ENCODE results near the gene HELZ2.
A peak's percentile ranks its signal among the peaks of the same experiment; 100 is the strongest.
"Not testable (repeated sequence)": the region's sequence is repeated elsewhere in the genome, so short reads cannot be mapped to it uniquely, and the experiment has no call there.

Gene HELZ2

GRCh38 chr20:63565699-63566335 is 8.2 kb downstream of the HELZ2 start:
- ATAC-seq (no peak), DNase-seq (no peak)

DNA sequence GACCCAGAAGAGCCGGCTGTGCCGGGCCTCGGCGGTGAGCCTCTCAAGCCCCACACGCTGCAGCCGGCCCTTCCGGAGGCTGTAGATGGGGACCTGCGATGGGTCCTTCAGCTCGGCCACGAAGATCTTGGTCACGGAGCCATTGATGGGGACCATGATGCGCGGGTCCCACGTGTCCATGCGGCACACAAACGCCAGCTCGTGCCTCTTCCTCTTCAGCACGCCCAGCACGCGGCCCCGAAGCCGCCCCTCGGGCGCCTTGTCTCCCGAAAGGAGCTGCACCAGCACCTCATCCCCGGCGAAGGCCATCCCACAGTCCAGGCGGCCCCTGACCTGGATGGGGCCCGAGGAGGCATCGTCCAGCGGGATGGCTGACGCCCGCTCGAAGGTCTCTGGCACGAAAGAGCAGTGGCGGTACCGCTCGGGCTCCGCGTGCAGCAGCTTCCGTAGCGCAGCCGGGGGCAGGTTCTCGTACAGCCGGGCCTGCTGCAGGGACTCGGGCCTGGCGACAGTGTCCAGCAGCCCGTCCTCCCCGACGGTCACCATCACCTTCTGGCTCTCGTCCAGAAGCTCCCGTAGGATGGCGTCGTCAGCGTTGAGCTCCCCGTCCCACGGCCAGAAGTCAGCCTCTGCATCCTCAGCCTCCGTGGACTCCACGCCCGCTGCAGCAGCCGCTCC is 8.9 kb downstream of the HELZ2 start:
- DNase-seq (no peak), ATAC-seq (no peak)

DNA sequence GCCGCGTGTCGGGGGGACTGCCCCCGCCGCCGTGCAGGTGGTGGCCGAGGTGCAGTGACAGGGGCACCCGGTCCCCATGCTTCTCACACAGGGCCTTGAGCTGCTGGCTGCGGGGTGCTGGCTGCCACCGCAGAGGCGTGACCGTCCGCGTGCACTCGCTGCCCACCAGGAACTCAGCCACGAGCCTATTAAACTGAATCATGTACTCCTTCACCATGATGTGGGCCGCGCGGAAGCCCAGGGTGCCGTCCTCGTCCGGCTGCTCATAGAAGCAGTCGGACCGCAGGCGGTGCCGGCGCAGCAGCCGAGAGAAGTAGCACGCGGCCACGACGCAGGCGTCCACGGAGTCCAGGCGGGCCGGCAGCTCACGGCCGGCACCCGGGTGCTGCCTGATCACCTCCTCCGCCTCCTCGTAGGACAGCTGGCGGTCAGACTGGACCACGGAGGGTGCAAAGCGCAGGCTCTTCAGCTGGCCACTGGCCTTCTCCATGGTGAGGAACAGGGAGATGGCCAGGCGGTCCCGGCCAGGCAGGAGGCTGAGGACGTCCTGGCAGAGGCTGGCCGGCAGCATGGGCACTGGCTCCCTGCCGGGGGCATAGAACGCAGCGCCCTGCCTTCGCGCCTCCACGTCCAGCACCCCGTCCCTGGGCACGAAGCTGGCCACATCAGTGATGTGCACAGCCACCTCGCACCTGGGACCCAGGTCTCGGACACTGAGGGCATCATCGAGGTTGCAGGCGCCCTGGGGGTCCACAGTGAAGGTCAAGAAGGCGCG is 9.8 kb downstream of the HELZ2 start:
- ATAC-seq, result no peak

DNA sequence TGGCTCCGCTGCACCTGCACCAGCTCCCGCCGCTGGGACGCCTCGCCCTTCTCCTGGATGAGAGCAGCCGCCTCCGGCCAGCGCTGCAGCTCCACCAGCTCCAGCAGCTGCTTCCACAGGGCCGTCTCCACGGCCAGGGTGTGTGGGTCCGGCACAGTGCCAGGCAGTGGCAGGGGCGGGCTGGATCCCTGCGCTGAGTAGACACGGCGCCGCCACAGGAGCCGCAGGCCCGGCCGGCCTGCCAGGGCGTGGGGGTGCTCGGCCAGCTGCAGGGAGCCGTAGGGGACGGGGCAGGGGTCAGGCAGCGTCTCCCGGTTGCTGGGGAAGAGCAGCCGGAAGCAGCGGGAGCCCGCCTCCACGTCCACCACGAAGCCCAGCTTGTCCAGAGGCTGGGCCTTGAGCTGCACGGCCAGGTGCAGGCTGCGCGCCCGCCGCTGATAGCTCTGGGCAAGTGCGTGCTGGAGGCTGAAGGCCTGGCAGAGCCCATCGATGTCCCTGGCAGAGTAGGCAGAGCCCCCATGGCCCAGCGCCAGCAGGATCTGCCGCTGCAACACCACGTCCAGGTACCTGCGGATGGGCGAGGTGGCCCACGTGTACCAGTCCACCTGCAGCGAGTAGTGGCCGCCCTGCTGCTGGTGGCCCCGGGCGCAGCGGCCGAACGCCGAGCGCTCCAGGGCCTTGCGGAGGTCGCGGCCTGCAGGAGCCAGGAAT is 10.7 kb downstream of the HELZ2 start:
- DNase-seq (no peak), ATAC-seq (no peak)

More for the DNA sequence above, 9.8 kb downstream of the HELZ2 start:
- DNase-seq, result no peak

GRCh38 chr20:63562461-63563224 is 11.4 kb downstream of the HELZ2 start:
- ATAC-seq, result no peak
- DNase-seq, result no peak

DNA sequence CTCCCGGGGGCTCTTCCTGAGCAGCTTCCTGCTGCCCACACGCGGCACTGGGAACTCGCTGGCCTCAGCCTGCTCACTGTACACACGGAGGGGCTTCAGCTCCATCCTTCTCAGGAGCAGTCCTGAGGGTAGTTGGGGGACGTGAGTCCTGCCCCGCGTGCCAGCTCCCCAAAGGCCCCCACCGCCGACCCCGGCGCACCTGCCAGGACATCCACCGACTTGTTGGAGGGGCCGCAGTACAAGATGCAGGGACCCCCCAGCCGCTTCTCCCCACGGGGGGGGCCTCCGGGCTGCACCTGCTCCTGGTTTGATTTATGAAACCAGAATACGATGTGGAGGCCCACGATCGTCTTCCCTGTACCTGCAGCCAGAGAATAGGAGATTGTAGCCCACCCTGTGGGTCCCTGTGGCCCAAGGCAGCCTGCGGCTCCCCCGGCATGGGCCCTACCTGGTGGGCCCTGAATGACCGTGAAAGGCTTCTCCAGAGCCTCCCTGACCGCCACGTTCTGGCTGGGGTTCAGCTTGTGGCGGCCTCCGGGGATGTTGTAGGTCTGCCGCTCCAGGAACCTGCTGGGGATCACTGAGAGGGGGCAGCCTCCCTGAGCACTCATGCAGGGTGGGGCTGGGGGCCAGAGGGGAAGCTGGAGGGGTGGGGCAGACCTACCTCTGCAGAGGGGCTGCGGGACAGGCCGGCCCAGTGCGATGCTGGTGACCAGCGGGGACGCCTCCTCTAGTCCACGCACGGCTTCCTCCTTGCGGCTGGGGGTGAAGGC is 12.2 kb downstream of the HELZ2 start:
- DNase-seq (no peak), ATAC-seq (no peak)

DNA sequence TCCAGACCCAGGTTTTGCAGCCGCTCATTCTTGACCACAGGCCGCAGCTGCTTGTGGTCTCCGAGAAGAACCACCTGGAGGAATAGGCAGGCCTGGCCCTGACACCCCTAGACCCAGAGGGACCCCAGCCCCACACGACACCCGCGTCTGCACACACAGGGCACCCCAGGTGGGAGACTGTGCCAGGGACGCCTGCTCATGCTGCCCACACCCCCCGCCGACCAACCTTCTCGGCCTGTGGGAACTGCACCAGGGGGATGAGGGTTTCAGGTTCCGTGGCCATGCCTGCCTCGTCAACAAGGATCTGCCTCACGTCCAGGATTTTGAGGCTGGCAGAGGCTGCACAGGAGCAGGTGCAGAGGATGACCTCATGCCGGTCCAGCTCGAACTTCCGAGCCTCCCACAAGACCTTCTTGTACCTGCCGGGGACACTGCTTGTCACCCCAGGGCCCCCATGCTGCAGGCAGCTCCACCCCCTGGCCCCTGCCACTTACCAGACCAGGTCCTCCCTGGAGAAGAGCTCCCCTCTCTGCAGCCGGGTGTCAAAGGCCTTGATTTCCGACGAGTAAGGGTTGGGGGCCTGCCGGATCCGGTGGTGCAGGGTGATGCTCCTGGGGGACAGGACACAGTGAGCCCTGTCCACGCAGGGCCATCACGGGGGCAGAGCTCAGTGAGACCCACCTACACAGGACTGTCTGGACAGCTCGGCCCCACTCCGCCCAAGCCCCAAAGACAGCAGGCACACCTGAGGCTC is 13.0 kb downstream of the HELZ2 start:
- no peak for DNase-seq

GRCh38 chr20:63560333-63560805 is 13.7 kb downstream of the HELZ2 start:
- no peak for ATAC-seq
- no peak for DNase-seq

More for the DNA sequence above, 13.0 kb downstream of the HELZ2 start:
- no peak for ATAC-seq

DNA sequence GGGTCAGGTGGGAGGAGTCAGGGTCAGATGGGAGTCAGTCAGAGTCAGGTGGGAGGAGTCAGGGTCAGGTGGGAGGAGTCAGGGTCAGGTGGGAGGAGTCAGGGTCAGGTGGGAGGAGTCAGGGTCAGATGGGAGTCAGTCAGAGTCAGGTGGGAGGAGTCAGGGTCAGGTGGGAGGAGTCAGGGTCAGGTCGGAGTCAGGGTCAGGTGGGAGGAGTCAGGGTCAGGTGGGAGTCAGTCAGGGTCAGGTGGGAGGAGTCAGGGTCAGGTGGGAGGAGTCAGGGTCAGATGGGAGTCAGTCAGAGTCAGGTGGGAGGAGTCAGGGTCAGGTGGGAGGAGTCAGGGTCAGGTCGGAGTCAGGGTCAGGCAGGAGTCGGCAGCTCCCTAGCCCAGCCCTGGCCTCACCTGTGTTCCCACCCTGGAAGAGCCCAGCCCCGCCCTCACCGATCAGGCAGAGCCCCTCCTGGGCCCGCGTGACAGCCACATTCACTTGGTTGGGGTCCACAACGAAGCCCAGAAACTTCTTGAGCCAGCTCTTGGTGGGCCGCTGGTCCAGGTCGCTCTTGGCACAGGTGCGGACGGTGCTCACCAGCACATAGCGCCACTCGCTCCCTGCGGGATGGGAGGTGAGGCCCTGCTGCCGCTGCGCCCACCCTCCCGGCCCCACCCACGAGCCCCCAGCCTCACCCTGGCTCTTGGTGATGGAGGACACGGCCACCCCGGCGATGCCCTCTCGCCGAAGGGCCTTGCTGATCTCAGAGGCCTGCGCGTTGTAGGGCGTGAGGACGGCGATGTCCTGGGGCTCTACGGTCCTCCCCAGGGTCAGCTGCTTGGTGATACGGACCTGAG is 14.3 kb downstream of the HELZ2 start:
- not testable (repeated sequence) for ATAC-seq, DNase-seq

GRCh38 chr20:63558804-63559484 is 15.1 kb downstream of the HELZ2 start:
- ATAC-seq (no peak), DNase-seq (no peak)

GRCh38 chr20:63557481-63557891 is 16.6 kb downstream of the HELZ2 start:
- no peak for DNase-seq
- ATAC-seq, result no peak

DNA sequence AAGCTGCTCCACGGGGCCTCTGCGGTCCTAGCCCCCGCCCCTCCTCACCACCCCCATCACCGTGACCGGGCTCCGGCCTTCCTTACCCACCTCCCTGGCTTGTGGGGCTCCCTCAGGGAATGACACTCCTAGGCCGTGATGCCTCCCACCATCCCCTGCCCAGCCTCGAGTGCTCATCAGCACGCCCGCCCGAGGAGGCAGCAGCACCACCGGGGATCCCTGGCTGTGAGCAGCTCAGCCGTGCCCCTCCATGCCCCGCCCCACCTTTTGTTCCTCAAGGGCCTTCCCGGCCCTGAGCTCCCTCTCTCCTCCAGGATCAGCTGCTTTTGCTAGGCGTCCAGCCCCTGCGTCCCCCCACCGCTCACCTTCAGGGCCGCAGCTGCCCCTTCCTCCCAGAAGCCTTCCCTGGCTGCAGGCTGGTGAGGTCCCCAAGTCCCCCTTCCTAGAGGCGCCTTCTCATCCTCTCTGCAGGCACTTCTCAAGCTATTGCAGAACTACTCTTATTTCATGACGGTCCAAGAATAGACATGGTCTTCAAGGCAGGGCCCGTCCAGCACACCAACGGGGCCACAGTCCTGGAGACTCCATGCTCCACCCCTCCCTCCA is 17.1 kb downstream of the HELZ2 start:
- DNase-seq (no peak), ATAC-seq (no peak)

DNA sequence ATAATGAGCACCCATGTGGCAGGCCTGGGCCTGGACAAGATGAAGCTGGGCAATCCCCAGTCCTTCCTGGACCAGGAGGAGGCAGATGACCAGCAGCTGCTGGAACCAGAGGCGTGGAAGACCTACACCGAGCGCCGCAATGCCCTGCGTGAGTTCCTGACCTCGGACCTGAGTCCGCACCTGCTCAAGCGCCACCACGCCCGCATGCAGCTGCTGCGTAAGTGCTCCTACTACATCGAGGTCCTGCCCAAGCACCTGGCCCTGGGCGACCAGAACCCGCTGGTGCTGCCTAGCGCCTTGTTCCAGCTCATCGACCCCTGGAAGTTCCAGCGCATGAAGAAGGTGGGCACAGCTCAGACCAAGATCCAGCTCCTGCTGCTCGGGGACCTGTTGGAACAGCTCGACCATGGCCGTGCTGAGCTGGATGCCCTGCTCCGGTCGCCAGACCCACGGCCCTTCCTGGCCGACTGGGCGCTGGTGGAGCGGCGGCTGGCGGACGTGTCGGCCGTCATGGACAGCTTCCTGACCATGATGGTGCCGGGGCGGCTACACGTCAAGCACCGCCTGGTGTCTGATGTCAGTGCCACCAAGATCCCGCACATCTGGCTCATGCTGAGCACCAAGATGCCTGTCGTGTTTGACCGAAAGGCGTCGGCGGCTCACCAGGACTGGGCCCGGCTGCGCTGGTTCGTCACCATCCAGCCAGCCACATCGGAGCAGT is 18.2 kb downstream of the HELZ2 start:
- DNase-seq, result no peak
- no peak for ATAC-seq

- ATAC-seq, result no peak
- DNase-seq, result no peak
These were observed 19.4 kb downstream of the HELZ2 start for GRCh38 chr20:63554361-63555278.

DNA sequence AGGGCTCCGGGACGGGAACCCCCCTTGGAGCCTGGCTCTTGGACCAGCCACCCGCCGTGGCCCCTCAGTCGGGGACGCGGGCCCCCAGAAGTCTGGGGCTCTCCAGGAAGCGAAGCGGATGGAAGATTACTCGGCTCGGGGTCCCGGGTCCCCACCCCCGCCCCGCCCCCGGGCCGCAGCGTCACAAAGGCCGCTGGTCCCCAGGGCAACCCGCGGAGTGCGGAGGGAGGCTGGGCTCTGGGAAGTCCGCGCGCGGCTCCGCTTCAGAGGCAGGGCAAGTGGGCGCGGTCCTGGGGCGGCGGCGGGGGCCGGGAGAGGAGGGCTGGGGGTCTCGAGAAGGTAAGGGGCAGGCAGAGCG is 20.1 kb downstream of the HELZ2 start, which contains the start of gene FNDC11:
Gene FNDC11 (plus strand): TSS at position 227 of the 358 bp plus-strand sequence. CDS start 1,505 bp downstream, outside the sequence.
- DNase-seq (peak; percentile 64), ATAC-seq (peak; percentile 20)

- peak; percentile 91 for DNase-seq
- ATAC-seq, result peak; percentile 70
These were observed 20.6 kb downstream of the HELZ2 start for GRCh38 chr20:63553251-63553932.

Measured in stimulated activated naive CD8-positive, alpha-beta T cell treated with anti-CD3 and anti-CD28 coated beads, Interleukin-15, Interleukin-2, amounts not matched to agents 100 U/mL and 50 U/mL, for 24 hours (primary cell).